ENCODE data around the gene RSU1.
"Not testable (repeated sequence)": the region's sequence is repeated elsewhere in the genome, so short reads cannot be mapped to it uniquely, and the experiment has no call there.

Gene RSU1

DNA sequence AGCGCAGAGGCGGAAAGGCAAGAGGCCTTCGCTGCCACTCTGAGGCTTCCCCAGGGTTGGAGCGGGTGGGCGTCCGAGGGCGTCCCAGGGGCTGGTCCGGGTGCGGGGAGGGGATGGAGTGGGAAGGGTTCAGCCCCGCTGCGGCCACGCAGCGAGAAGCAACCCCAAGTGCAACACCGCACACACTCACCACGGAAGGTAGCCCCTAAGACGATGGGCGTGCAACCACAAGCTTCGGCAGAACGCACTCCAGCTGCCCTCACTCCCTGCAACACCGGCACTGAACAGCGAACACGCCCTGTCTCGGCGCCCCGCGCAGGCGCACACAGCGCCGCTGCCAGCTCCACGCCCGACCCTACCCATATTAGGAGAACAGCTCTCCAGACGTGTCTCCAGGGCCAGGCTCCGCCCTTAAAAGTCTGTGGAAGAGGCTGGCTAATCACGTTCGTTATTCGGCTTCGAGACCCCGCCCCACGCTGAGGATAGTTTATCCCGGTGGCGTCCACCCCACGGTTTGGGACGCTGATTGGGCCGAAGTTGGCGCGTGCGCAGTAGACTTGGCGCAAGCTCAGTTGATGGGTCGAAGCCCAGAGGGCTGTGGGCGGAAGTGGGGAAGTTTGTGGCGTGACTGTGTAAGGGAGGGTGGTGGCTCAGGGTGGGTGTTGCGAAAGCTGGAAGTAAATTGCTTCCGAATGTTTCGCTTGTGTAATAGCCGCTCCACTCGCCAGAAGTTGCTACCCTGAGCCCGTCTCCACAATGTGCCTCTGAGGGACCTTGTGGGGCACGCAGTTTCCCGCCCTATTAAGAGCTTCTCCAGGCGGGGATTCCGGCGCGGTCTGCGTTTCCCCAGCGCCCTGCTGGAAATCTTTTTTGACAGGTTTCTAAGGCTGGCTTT, at the start of gene RSU1:
TSS of gene RSU1 (minus strand) at position 300 of the 895 bp plus-strand sequence. CDS start 343 bp downstream, outside the sequence.
- peak; percentile 100 for DNase-seq

DNA sequence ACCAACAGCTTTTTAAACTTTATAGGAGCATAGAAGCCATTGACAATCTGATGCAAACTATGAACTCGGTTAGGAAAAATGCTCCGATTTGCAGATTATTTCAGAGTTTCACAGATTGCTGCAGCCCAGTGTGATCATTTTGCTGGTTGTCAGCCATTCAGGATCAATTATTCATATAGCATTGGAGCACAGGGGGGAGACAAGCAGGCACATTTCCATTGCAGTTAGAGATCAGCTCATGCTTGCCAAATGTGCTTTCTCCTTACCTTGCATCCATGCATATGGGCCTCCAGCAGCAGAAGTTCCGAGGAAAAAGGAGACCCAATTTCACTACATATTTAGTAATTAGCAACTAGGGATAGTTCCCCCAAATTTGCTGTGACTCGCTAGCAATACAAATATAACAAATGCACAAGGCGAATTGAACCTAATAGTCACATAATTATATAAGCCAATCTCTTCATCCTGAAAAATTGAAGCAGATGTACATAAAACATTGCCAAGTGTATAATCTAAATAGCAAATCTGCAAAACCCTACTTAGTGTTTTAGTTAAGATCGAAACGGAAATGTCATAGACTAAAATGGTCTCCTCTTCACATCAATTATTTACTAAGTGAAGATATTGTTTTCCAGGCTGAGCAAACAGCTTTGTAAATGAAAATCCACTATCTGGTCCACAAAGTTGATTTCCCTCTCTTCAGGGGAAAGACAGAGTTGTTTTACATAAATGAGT, 49.5 kb upstream of the RSU1 start:
- no peak for DNase-seq

DNA sequence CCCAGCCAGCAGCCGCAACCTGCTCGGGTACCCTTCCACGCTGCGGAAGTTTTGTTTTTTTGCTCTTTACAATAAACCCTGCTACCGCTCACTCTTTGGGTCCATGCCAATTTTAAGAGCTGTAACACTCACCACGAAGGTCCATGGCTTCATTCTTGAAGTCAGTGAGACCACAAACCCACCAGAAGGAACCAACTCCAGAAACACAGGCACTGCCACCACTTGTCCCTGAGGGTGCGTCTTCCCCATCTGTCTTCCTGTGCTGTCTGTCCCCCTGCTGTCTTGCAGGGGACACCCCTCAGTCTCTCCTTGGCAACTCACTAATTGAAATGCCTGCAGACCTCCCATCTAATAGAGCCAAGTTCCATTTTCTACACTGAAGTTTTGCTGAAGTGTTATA, 48.5 kb upstream of the RSU1 start:
- DNase-seq = no peak

DNA sequence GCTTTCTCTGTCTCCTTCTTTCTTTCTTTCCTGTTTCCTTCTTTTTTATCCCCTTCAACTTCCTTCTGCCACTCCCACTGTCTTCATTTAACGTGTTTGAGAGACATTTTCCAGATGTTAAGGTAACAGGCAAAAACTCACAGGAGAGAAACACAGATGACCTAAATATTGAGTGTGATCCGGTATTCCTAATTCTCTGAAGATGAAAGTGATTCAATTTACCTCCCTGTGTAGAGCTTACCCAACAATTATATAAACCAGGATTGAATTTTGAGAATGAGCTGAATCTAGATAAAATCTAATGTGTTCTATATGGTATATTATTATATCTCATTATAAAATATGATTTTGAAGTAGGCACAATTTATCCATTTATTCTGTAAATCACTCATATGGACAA, 46.5 kb upstream of the RSU1 start:
- no peak for DNase-seq

DNA sequence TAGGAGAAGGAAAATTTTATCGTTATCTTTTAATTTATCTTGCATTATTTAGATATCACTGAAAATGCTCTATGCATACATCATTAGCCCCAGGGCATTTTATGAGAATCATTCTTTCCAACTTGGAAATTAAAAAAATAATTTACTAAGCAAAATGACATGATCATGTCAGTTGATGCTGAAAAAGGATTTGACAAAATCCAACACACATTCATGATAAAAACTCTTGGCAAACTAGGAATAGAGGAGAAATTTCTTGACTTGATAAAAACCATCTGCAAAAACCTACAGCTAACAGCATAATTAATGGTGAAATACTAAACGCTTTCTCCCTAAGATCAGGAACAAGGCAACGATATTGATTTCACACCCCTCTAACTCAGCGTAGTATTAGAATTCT, 40.2 kb upstream of the RSU1 start:
- DNase-seq = no peak

DNA sequence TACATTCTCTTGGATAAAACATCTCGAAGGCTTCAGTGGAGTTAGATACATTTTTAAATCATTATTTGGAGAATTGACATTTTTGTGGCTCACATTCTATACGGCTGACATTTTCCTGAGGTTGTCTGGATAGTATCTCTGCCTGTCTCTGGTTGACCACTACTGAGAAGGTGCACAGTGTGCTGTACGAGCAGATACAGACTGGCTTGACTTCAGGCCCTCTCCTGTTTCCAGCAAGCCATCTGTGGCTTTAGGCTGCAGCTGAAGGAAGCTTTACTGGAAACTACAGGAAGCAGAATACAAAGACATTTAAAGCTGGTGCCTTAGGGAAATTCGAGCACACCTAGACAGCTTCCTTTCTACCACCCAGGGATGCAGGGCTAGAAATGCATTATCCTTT, 39.3 kb upstream of the RSU1 start:
- DNase-seq = no peak

DNA sequence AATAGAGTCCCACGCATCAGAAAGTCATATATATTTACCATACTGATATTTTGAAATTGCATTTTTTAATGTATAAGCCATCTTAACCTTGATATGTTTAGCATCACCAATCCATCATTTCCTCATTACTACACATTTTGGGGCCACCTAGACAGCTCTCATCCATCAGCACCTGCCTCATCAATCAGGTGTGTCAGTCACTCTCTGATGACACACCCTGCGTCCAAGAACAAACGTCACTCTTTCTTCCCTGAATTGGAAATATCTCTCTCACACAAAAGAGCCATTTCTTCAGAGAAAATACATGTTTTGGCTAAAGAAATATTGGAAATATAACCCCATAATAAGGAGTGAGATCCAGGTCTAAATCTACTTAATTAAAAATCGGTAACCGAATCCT, 38.9 kb upstream of the RSU1 start:
- no peak for DNase-seq

DNA sequence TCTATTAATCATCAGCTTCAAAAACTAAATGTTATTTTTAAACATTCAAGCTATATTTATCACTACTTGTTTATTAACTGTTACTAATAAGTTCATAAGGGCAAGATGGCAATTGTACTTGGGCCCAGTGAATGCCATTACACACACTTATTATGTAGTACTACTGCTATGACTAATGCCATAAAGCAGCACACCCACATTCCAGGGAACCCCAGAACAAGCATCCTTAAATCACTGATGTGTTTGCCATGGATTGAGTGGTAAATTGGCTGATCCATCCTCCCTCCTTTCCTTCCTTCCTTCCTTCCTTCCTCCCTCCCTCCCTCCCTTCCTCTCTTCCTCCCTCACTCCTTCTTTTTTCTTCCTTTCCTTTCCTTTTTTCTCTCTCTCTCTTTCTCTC, 37.4 kb upstream of the RSU1 start:
- no peak for DNase-seq

DNA sequence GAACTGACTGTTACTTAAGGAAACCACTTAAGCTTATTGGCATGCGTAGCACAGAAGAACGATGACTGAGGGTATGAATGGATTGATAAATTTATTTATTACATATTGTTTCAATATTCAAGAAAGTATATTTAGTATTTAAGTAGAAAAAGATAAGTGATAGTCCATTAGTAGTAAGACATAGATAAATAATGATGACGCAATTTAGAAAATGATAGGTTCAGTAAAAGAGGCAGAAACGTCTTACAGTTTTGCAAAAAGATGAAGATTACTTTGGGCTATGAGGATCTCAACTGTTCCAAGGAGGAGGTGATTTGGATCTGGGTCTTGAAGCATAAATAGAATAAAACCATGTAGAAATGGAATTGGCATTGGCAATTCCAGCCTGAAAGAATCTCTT, 36.6 kb upstream of the RSU1 start:
- DNase-seq = no peak

DNA sequence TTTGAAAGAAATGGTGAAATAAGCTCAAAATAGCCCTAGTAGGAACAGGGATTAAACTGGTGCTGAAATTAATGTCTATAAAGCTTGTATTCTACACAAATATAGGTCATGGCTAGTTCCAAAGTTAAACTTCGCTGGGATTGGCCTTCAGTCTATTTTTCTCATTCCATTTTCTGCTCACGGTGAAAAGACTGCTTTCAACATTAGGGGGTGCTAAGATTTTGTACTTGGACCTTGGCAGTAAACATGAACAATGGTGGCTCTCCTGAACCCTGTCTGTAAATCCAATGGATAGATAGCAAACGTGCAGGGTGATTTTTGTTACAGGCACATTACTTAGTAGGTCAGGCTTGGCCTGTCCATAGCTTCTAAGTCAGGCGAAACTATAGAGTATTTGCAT, 36.0 kb upstream of the RSU1 start:
- peak; percentile 8 for DNase-seq

DNA sequence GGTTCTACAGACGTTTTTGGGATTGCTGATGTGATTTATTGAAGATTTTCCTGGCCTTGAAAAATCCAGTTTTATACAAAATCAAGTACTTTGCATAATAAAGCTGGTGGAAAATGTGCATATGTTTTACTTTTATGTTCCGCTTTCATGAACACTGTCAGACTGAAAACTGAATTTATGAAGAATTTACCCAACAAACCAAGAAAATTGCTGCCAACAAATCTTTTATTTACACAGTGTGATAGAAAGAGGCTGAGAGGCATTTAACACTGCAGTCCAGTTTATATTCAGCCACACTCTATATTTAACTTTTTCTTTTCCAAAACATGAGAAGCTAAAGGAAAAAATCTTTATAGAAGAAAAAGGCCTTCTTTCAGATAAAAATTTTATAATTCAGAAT, 35.4 kb upstream of the RSU1 start:
- DNase-seq = no peak

DNA sequence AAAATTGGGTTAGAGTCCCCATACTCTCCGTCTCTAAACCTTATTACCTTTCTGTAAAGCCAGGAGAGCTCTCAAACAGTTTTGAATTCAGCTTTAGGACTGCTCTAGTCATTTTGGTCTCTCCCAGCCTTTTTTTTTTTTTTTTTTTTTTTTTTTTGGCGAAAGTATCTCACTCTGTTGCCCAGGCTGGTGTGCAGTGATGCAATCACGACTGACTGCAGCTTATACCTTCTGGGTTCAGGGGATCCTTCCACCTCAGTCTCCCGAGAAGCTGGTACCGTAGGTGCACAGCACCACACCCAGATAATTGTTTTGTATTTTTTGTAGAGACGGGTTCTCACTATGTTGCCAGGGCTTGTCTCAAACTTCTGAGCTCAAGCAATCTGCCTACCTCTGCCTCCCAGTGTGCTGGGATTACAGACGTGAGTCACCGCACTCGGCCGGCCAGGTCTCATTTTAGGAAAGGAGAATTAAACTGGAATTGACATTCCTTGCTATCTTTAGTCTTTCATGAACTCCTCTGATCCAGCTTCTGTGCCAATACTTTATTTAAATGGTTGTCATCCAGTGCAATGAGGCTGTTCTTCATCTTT, 31.4 kb upstream of the RSU1 start:
- DNase-seq = no peak

DNA sequence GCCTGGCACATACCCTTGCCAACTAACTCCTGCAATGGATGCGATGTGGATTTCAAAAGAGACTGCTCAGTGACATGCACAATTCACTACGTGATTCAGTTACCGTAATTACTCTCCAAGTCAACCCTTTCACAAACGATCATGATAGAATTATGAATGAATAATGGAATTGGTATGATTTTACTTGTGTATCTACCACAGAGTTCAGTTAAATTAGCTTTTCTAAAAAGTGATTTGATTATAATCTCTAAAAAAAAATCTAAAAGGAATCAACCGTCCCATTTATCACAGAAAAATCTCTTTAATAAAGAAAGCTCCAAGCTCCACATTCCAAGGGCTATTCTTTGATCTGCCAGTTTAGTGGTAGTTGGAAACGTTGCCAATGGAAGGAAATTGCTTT, 30.4 kb upstream of the RSU1 start:
- no peak for DNase-seq

DNA sequence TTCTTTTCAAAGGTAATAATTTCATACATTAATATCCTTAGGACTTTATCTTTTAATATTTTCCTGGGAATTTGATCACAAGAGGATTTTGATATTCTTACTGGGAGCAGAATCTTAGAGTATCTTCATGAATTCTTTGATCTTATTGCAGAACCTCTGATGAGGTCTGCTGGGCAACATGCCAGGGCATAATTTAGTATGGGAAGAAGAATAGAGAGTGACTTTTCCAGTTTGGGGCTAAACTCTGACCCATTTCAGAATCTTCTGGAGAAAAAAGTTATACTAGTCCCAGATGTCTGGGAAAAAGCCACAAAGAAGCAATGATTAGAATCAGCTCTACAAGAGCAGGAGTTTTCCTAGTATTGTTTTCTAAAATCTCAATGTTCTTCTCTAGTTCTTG, 28.0 kb upstream of the RSU1 start:
- no peak for DNase-seq

DNA sequence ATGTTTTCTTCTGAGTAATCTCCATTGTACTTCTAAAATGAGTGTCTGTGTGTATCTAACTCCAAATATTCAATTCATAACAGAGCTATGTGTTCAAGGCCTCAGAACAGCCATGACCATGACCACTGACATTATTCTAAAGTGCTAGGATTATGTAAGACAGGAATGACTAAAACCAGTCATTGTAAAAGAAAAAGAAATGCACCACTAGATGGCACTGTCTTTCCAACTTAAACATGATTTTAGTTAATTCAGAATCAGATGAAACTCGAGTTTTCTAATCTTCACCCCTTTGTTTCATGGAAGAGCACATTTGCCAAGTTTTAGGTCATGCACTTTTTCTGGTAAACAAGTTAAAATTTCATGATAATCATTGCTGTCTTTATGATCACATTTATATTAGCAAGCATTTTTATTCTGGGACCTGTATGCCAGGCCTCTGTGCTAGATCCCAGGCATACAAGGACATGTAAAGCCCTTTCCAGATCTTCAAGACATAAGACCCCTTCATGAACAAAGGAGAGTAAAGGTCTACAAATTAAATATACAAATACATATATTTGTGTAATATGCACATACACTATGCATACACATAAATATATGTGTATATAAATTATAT, 26.1 kb upstream of the RSU1 start:
- peak; percentile 81 for DNase-seq

DNA sequence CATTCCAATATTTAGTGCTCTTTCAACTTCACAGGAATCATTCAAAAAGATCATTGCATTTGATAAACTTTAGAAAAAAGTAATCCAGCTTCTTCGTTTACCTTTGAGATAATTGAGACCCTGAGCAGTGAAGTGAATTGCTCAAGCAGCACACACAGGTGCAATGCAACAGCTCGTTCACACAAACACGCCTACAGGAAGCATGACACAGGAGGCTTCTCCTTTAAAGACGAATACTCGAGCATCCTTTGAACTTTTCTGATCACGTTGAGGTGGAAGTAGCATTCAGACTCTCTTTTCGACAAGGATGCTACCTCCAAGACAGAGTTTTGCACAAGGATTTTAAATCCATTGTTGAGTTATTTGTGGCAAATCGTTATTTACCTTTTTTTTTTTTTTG, 18.0 kb upstream of the RSU1 start:
- peak; percentile 53 for DNase-seq

DNA sequence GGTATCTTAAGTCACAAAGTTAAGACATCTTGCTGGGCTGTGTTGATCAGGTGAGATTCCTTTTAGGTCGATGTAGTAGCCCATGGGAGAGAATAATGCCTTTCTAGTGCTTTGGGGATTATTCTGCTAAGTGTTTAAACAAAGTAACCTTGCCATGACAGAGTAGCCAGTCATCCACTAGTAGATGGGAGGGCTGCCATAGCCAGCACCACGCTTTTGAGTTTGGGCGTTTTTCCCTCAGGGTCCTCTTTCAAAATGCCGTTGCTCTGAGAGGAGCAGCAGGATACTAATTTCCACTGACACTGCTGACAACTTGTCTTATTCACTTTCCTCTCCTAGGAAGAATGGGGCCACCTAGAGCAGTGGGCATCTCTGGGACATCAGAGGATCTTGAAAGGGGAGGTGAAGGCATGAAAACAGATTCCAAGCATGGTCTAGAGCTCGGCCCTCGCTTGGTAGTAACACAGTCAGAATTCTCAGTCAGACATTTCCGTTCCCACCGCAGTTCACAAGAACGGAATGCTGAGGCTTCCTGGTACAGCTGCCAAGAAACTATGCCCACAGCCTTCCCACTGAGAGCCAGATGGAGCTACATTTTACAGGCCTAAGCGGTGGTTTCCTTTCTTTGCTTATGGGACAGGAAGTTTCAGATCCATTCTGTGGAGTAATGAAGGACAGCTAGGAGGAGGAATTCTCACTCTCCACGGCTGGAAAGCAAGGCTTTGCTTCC, 15.3 kb upstream of the RSU1 start:
- no peak for DNase-seq

DNA sequence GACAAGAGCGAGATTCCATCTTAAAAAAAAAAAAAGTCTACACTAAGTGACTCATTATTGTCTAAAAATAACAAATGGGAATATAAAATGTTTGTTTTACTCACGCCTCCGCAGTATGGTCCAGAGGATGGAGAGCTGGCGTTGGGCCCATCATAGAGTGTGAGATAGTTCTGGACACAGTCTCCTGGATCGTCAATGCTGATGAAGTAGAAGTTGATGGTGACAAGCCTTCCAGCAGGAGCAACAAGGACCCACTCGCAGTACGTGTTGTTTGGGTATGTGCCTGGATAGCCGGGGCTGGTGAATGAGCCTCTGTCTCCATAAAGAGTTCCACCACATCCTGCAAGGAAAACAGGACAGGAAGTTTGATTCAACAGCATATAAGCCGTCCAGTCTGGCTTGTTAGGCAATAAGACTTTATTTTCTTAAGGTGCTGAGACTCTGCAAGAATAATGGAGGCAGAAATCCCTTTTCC, 11.5 kb upstream of the RSU1 start:
- no peak for DNase-seq

DNA sequence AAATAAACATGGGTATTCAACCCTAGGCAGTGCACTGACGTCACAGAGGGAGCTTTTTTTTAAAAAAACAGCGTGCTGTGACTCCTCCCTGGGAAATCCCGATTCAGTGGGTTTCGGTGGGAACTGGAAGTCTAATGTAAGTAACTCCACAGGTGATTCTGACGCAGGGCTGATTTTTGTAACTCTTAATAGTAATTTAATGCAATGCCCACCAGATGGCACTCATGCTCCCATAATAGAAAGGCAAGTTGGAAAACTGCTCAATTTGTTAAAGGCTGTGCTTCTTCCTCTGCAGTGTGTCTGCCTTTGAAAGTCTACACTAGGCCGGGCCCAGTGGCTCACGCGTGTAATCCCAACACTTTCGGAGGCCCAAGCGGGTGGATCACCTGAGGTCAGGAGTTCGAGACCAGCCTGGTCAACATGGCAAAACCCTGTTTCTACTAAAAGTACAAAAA, 10.9 kb upstream of the RSU1 start:
- peak; percentile 81 for DNase-seq

DNA sequence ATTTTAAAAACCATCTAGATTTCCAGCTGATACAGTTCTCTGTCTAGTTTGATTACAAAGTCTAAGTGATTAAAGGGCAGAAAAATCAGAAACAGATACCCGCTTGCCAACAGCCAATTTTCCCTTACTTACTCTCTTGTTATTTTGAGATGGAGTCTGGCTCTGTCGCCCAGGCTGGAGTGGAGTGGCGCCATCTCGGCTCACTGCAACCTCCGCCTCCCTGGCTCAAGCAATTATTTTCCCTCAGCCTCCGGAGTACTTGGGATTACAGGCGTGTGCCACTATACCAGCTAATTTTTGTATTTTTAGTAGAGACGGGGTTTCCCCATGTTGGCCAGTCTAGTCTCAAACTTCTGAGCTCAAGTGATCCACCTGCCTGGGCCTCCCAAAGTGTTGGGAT, 10.2 kb upstream of the RSU1 start:
- DNase-seq = not testable (repeated sequence)

DNA sequence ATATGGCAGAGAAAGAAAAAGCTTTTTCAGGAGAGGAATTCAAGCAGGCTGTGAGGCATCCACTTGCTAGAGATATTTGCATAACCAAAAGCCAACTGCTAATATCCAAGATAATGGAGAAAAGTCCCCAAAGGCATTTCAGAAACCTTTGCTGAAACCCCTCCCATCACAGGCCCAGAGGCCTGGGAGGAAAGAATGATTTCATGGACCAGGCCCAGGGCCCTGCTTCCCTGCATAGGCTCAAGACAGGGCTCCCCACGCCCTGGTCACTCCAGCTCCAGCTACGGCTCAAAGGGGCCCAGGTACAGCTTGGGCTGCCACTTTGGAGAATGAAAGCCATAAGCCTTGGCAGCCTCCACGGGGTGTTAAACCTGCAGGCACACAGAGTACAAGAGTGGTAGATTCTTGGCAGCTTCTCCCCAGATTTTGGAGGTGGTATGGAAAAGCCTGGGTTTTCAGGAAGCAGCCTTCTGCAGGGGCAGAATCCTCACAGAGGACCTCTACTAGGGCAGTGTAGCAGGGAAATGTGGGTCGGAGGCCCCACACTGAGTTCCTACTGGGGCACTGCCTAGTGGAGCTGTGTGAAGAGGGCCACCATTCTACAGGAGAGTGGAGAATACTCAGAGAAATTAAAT, 5.6 kb upstream of the RSU1 start:
- no peak for DNase-seq

DNA sequence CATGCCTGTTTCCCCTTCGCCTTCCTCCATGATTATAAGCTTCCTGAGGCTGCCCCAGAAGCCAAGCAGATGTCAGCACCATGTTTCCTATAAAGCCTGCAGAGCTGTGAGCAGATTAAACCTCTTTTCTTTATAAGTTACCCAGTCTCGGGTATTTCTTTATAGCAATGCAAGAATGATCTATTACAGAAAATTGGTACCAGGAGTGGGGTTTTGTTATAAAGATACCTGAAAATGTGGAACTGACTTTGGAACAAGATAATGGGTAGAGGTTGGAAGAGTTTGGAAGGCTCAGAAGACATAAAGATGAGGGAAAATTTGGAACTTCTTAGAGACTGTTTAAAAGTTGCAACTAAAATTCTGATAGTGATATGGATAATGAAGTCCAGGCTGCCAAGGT, 4.8 kb upstream of the RSU1 start:
- DNase-seq = no peak

Data from CD4-positive, alpha-beta T cell treated with Interleukin-4 for 4 hours (primary cell).